Measurements from ENCODE around the gene B3GALNT2.

B3GALNT2 gene

GRCh38 chr1:235532360-235532759, 28.1 kb upstream of the B3GALNT2 start:
- Histone ChIP-seq H3K9ac (no peak overlapping the region), H3K4me2 (peak overlapping the region in 2 of 11 experiments; percentile 5 to 23; a peak in 1 of 22 replicates), H4K20me1 (no peaks in the 10 kb centered on the region), H3K36me3 (no peaks in the 10 kb centered on the region), H3K4me3 (no peak overlapping the region), H3K27me3 (no peaks in the 10 kb centered on the region), H3K27ac (no peak overlapping the region), H3K9me3 (replicated peaks in 1 of 11) (peaks cover 0 to 4% (median 0%) of the 10 kb centered on the region in 11 experiments; a peak in 1 of 22 replicates), H3K4me1 (peaks cover 0 to 8% (median 0%) of the 10 kb centered on the region in 10 experiments; a peak in 4 of 20 replicates)
- TF ChIP-seq Cebpa-rat (IDR thresholded peaks at IDR 0.05) = no peak

DNA sequence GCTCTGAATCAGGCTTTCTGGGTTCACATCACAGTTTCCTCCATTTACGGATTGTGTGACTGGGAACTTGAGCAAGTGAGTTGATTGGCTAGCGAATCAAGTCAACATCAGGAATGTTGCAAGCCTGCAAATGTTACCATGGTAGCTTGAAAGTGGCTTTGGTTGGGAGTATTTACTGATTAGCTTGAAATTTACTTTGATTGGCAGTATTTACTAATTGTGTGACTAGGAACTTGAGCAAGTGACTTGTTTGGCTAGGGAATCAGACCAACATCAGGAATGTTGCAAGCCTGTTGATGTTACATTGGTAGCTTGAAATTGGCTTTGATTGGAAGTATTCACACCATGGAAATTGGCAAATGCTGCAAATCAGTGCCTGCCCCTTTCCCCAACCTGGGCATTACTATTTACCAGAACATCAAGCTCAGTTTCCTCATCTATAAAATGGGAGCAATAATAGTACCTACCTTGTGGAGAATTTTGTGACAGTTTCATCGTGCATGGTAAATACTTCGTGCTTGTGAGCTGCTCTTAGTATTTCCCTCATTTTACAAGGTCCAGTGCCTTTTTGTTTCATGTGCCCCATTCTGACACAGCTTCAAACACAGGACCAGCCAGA, 23.1 kb upstream of the B3GALNT2 start:
- Histone ChIP-seq H3K27ac (no peak overlapping the region), H4K20me1 (no peaks in the 10 kb centered on the region), H3K27me3 (no peaks in the 10 kb centered on the region), H3K4me1 (peaks cover 0 to 1% (median 0%) of the 10 kb centered on the region in 10 experiments; a peak in 4 of 20 replicates), H3K9me3 (replicated peaks in 1 of 11) (peaks cover 0 to 4% (median 0%) of the 10 kb centered on the region in 11 experiments; a peak in 1 of 22 replicates), H3K36me3 (no peaks in the 10 kb centered on the region), H3K4me3 (no peak overlapping the region), H3K9ac (no peak overlapping the region), H3K4me2 (no peak overlapping the region)
- TF ChIP-seq Cebpa-rat (IDR thresholded peaks at IDR 0.05) = no peak

DNA sequence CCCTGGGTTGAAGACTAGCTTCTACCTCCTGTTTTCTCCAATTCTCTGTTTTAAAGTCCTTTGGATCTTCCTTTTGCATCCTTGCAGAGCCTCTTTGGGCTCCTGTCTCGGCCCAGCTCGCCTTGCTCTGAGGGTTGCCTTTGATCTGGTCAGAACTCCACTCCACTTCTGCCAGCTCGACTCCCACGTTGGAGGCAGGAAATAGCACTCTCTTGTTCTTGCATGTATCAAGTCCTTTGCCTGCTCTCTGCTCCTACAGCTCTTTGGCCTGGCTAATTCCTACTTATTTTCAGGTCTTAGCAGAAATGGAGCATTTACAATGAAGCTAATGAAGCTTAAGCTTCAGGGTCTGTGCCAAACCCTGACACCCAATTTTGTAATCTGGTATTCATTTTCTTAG, 21.1 kb upstream of the B3GALNT2 start:
- Histone ChIP-seq H3K9ac (no peak overlapping the region), H3K9me3 (replicated peaks in 1 of 11) (no peaks in the 10 kb centered on the region), H3K27me3 (no peaks in the 10 kb centered on the region), H4K20me1 (no peaks in the 10 kb centered on the region), H3K27ac (no peak overlapping the region), H3K4me1 (no peaks in the 10 kb centered on the region), H3K4me3 (no peak overlapping the region), H3K4me2 (no peak overlapping the region), H3K36me3 (no peaks in the 10 kb centered on the region)
- no peak for TF ChIP-seq Cebpa-rat (IDR thresholded peaks at IDR 0.05)

GRCh38 chr1:235516862-235517446, 12.7 kb upstream of the B3GALNT2 start:
- Histone ChIP-seq H3K9me3 (replicated peaks in 1 of 11) (no peaks in the 10 kb centered on the region), H3K36me3 (no peaks in the 10 kb centered on the region), H3K9ac (no peak overlapping the region), H3K4me3 (no peak overlapping the region), H3K27ac (no peak overlapping the region), H4K20me1 (no peaks in the 10 kb centered on the region), H3K4me1 (0 out of 20 replicates have a peak, but pooled peaks cover 0 to 5% (median 0%) of the 10 kb centered on the region in 10 experiments), H3K4me2 (no peak overlapping the region), H3K27me3 (no peaks in the 10 kb centered on the region)
- TF ChIP-seq Cebpa-rat (IDR thresholded peaks at IDR 0.05) = no peak

DNA sequence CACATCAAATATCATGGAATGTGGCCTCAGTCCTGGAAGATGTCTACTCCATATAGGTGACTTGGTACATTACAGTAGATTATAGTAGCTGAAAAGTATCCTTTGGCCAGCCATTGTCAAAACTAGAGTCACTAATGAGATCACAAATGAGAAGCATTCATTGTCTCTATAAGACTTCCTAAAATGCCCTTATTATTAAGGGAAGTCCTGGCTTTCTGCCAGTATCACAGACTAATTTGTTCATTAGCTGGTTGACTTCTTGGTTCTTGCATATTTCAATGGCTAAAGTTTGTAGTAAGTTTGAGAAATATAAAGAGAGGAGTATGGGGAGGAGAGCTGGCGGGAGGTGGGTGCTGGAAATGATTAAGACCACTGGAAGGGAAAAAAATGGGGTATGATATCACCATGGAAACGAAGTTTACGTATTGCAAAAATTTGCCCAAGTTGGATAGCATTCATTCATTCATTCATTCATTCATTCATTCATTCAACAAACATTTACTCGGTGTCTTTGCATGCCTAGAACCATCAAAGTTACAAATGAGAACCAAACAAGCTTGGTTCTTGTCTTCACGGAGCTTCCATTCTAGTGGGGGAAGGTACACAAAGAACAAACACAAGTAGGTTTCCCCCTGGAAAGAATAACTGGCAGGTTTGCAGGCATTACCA, 11.7 kb upstream of the B3GALNT2 start:
- peak overlapping the region in 3 of 11 experiments; percentile 6 to 30 (median 27); a peak in 4 of 22 replicates for H3K4me2 ChIP-seq
- TF ChIP-seq Cebpa-rat (IDR thresholded peaks at IDR 0.05) = no peak
- no peaks in the 10 kb centered on the region for H3K9me3 ChIP-seq (replicated peaks in 1 of 11)
- H3K9ac ChIP-seq = no peak overlapping the region
- no peak overlapping the region for H3K4me3 ChIP-seq
- no peak overlapping the region for H3K27ac ChIP-seq
- H3K36me3 ChIP-seq = no peaks in the 10 kb centered on the region
- 0 out of 20 replicates have a peak, but pooled peaks cover 0 to 5% (median 0%) of the 10 kb centered on the region in 10 experiments for H3K4me1 ChIP-seq
- no peaks in the 10 kb centered on the region for H4K20me1 ChIP-seq
- no peaks in the 10 kb centered on the region for H3K27me3 ChIP-seq

DNA sequence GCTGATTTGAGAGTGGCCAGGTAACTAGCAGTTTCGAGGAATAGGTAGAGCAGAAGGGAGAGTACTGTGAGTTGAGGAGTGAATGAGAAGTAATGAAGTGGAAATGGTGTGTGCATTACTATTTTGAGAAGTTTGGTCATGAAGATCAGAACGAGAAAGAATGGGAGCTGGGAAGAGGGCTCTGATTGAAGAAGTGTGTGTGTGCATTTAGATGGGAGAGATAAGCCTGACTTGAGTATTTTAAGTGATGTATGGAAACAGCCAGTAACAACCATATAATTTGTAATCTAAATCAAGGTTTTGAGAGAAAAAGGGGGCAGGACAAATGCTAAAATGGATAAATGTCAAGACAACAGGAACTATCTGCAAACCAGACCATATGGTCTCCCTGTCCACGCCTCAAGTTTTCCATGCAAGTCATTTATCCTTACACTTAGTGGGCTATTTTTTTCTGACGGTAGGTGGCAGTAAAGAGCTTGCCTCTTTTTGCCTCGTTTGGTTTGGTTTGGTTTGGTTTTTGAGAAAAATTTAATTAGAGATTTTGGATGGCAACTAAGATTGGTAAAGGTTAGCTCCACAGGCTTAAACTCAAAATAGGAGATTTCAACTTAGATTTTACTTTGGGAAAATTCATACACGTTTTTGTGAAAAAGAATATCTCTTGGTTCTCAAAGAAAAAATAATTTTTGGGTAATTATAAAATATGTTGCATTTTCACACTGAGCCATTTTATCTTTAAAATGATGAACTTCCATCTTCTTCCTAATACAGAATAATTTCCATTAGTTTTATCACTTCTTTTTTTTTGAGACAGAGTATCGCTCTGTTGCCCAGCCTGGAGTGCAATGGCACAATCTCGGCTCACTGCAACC, 9.5 kb upstream of the B3GALNT2 start:
- Histone ChIP-seq H3K4me1 (0 out of 20 replicates have a peak, but pooled peaks cover 0 to 5% (median 0%) of the 10 kb centered on the region in 10 experiments), H4K20me1 (no peaks in the 10 kb centered on the region), H3K27me3 (no peaks in the 10 kb centered on the region), H3K4me2 (no peak overlapping the region), H3K9me3 (replicated peaks in 1 of 11) (no peaks in the 10 kb centered on the region), H3K9ac (no peak overlapping the region), H3K36me3 (no peaks in the 10 kb centered on the region), H3K27ac (no peak overlapping the region), H3K4me3 (no peak overlapping the region)
- TF ChIP-seq Cebpa-rat (IDR thresholded peaks at IDR 0.05) = no peak

- Histone ChIP-seq H3K4me1 (peaks cover 0 to 6% (median under 1%) of the 10 kb centered on the region in 10 experiments; a peak in 6 of 20 replicates), H3K9ac (no peak overlapping the region), H3K9me3 (replicated peaks in 1 of 11) (no peaks in the 10 kb centered on the region), H3K27me3 (no peaks in the 10 kb centered on the region), H3K4me2 (no peak overlapping the region), H3K36me3 (no peaks in the 10 kb centered on the region), H3K4me3 (no peak overlapping the region), H4K20me1 (no peaks in the 10 kb centered on the region), H3K27ac (no peak overlapping the region)
- no peak for TF ChIP-seq Cebpa-rat (IDR thresholded peaks at IDR 0.05)
These were observed 7.4 kb upstream of the B3GALNT2 start for GRCh38 chr1:235511470-235512240.

- no peak overlapping the region for H3K9ac ChIP-seq
- H3K27ac ChIP-seq = no peak overlapping the region
- H3K27me3 ChIP-seq = no peaks in the 10 kb centered on the region
- H4K20me1 ChIP-seq = no peaks in the 10 kb centered on the region
- H3K4me3 ChIP-seq = no peak overlapping the region
- no peaks in the 10 kb centered on the region for H3K36me3 ChIP-seq
- TF ChIP-seq Cebpa-rat (IDR thresholded peaks at IDR 0.05) = no peak
- no peaks in the 10 kb centered on the region for H3K9me3 ChIP-seq (replicated peaks in 1 of 11)
- peaks cover 0 to 13% (median 7%) of the 10 kb centered on the region in 10 experiments; a peak in 16 of 20 replicates for H3K4me1 ChIP-seq
- no peak overlapping the region for H3K4me2 ChIP-seq
These were observed 6.6 kb upstream of the B3GALNT2 start for GRCh38 chr1:235510823-235511222.

Data from BLaER1 treated with 17β-estradiol and CSF1 and Interleukin-3, amounts not matched to agents 10 nM and 100 nM (cell line).